K562 (cell line): Measurements from ENCODE around the gene FSTL4. TPM values are rescaled to one million over a fixed set of nuclear protein-coding genes. Genes with fewer than 3 reads are reported as not detected.
A peak's percentile ranks its signal among the peaks of the same experiment; 100 is the strongest.

Experiments
- ATAC-seq: fragments of 200-7000 bp; cut with Tn5 transposase; 3 replicates; pipeline ENCODE4 v1.9.1; 2020; ENCODE audit warnings: moderate library complexity
- BruUV-seq: library from RNA; stranded (reverse); fragments of 400-500 nt; replicated peaks from 2 replicates; lab custom pipeline; 2021; lab: Mats Ljungman, UMichigan
- CTCF ChIA-PET: fragments of 300-600 bp; formaldehyde crosslinking; extraction: SDS; loops from one replicate; lab custom pipeline; 2021; ENCODE audit warnings: low intra/inter-chr PET ratio; lab: Yijun Ruan, JAX
- POLR2A ChIA-PET: fragments of 300-600, 350-650 bp; sonication (Branson Sonifier 250); formaldehyde crosslinking; extraction: SDS; loops from one replicate; lab custom pipeline; 2021; ENCODE audit warnings: antibody characterized with exemption, inconsistent platforms; lab: Yijun Ruan, JAX
- DNase-seq, 4 experiments: peaks; one replicate each; pipeline versions ENCODE4 v3.0.0 to v3.0.0-alpha.2; 2011 to 2018; ENCODE audit warnings: low spot score in 3 of 4, mixed read lengths in 3 of 4; ENCODE audit errors: extremely low read depth in 1 of 4
- FAIRE-seq: peaks from 2 replicates; lab custom pipeline; 2011; peaks lifted over from hg19 to GRCh38; lab: Jason Lieb, UNC
- H2AFZ ChIP-seq: 2 replicates; pipeline ENCODE4 v1.6.0; 2011; ENCODE audit warnings: low read depth, low read length, control low read depth, inconsistent platforms
- H3K27ac ChIP-seq: fragments of 200-600 bp; 3 replicates; pipeline ENCODE4 v1.8.0; 2011; ENCODE audit warnings: low read depth, mild to moderate bottlenecking, control low read depth, inconsistent platforms, low read length, moderate library complexity, mixed read lengths; ENCODE audit errors: extremely low read depth
- H3K27me3 ChIP-seq, 2 experiments: fragments of 300-600 bp in 1 of 2; 2 replicates in 1 of 2; 3 replicates in 1 of 2; pipeline versions ENCODE4 v1.6.0 to v1.8.0; 2011; ENCODE audit warnings: inconsistent platforms in 2 of 2, low read length in 2 of 2, mild to moderate bottlenecking in 1 of 2, mixed read lengths in 1 of 2, moderate library complexity in 1 of 2; ENCODE audit not compliant: control insufficient read depth in 2 of 2, insufficient read depth in 2 of 2
- H3K36me3 ChIP-seq: fragments of 300-600 bp; 3 replicates; pipeline ENCODE4 v1.8.0; 2011; ENCODE audit warnings: mild to moderate bottlenecking, low read length, inconsistent platforms; ENCODE audit not compliant: control insufficient read depth, insufficient read depth
- H3K4me1 ChIP-seq, 2 experiments: fragments of 200-600 bp in 1 of 2; replicated peaks in 1 of 2; 2 replicates in 1 of 2; 3 replicates in 1 of 2; pipeline versions ENCODE4 v1.5.1 to v1.8.0; 2011; ENCODE audit warnings: inconsistent platforms in 2 of 2, low read length in 2 of 2, mild to moderate bottlenecking in 1 of 2, mixed read lengths in 1 of 2, moderate library complexity in 1 of 2; ENCODE audit not compliant: control insufficient read depth in 2 of 2, insufficient read depth in 2 of 2
- H3K4me2 ChIP-seq: 2 replicates; pipeline ENCODE4 v1.6.1; 2011; ENCODE audit warnings: low read length, control low read depth, inconsistent platforms, mixed read lengths; ENCODE audit not compliant: insufficient read depth
- H3K4me3 ChIP-seq: fragments of 200-600 bp; sonication (generic), shearing (Covaris generic); 2 replicates; pipeline ENCODE4 v1.5.1; 2016; ENCODE audit warnings: control low read depth, inconsistent platforms
- H3K79me2 ChIP-seq: fragments of 200-600 bp; 3 replicates; pipeline ENCODE4 v1.8.0; 2011; ENCODE audit warnings: low read length, inconsistent platforms; ENCODE audit not compliant: control insufficient read depth, insufficient read depth
- H3K9ac ChIP-seq, 2 experiments: 2 replicates each; pipeline versions ENCODE4 v1.6.0 to v1.6.1; 2011; ENCODE audit warnings: low read depth in 2 of 2, low read length in 2 of 2, control low read depth in 1 of 2, inconsistent platforms in 1 of 2, mild to moderate bottlenecking in 1 of 2, mixed read lengths in 1 of 2; ENCODE audit not compliant: insufficient read depth in 1 of 2
- H3K9me1 ChIP-seq: one replicate; pipeline ENCODE4 v1.6.0; 2011; ENCODE audit warnings: inconsistent platforms, mild to moderate bottlenecking, low read length, moderate library complexity; ENCODE audit not compliant: control insufficient read depth, insufficient read depth
- H3K9me3 ChIP-seq: replicated peaks from 2 replicates; pipeline ENCODE4 v1.5.1; 2011; ENCODE audit warnings: low read depth, low read length, inconsistent platforms; ENCODE audit not compliant: control insufficient read depth, insufficient read depth
- H4K20me1 ChIP-seq: replicated peaks from 2 replicates; pipeline ENCODE4 v1.6.1; 2011; ENCODE audit warnings: low read length, inconsistent platforms, mixed read lengths; ENCODE audit not compliant: control insufficient read depth, insufficient read depth
- CTBP1 ChIP-seq: fragments of 450-650 bp; IDR thresholded peaks from 2 replicates; pipeline ENCODE4 v1.6.1; 2016; ENCODE audit warnings: borderline replicate concordance
- NCOA4 ChIP-seq: fragments of 450-650 bp; IDR thresholded peaks from 2 replicates; pipeline ENCODE4 v1.6.1; 2018; ENCODE audit warnings: mild to moderate bottlenecking; ENCODE audit not compliant: partially characterized antibody
- SMAD2 ChIP-seq: fragments of 150-350 bp; IDR thresholded peaks from 2 replicates; pipeline ENCODE4 v1.6.1; 2014; ENCODE audit warnings: low read depth, mild to moderate bottlenecking, low read length
- SRF ChIP-seq, 2 experiments: fragments of 250-450, 450-650 bp in 1 of 2; sonication (Bioruptor Pico) in 1 of 2; sonication (generic) in 1 of 2; formaldehyde crosslinking; IDR thresholded peaks; 2 replicates each; pipeline versions ENCODE4 v1.5.0 to v1.5.1; 2020 to 2022; ENCODE audit warnings: mild to moderate bottlenecking in 1 of 2, missing genetic modification reagents in 1 of 2
- TAF1 ChIP-seq: IDR thresholded peaks from 2 replicates; pipeline ENCODE4 v1.6.1; 2011; ENCODE audit warnings: mild to moderate bottlenecking, low read length, moderate library complexity; ENCODE audit not compliant: insufficient read depth, control insufficient read depth, severe bottlenecking; ENCODE audit errors: extremely low read depth
- TCFL5 ChIP-seq: fragments of 250-450 bp; sonication (Bioruptor Pico); conservative IDR thresholded peaks from 2 replicates; pipeline ENCODE4 v1.6.1; 2021; ENCODE audit warnings: mild to moderate bottlenecking, moderate library complexity, matching md5 sums
- TEAD4 ChIP-seq, 2 experiments: sonication (generic) in 1 of 2; formaldehyde crosslinking in 1 of 2; IDR thresholded peaks; 2 replicates each; pipeline versions ENCODE4 v1.6.1 to v1.8.0; 2012 to 2022; ENCODE audit warnings: borderline replicate concordance in 1 of 2, inconsistent platforms in 1 of 2, low read length in 1 of 2, mild to moderate bottlenecking in 1 of 2, missing genetic modification reagents in 1 of 2
- XRCC4 ChIP-seq: IDR thresholded peaks from one replicate; pipeline ENCODE4 v1.6.1; 2011; ENCODE audit not compliant: insufficient read depth, insufficient read length; ENCODE audit errors: extremely low read depth
- ZNF324 ChIP-seq: fragments of 250-450 bp; sonication (Bioruptor Pico); IDR thresholded peaks from 2 replicates; pipeline ENCODE4 v1.4.0; 2020; ENCODE audit warnings: mild to moderate bottlenecking
- ZNF507 ChIP-seq: conservative IDR thresholded peaks from 2 replicates; pipeline ENCODE4 v1.6.1; 2017; ENCODE audit warnings: missing genetic modification characterization, missing compliant biosample characterization
- WGBS: fragments of 100-300 bp; shearing (Covaris generic); methylation state at CpG from one replicate; pipeline ENCODE4 v1.1.6; 2016; ENCODE audit warnings: low coverage, mixed read lengths; ENCODE audit not compliant: insufficient coverage; ENCODE audit errors: missing lambda C conversion rate; 5-methylcytosine and 5-hydroxymethylcytosine counted together
- in situ Hi-C: fragments of 300-500 bp; cut with MboI; formaldehyde crosslinking; loops from 4 replicates; pipeline ENCODE4 v1.15.0; 2018; ENCODE audit warnings: inconsistent platforms, mixed read lengths
- intact Hi-C: fragments of 100-400 bp; cut with micrococcal nuclease; formaldehyde crosslinking; loops from 2 replicates; pipeline ENCODE4 v1.14.2; 2022
- polyA plus RNA-seq, 8 experiments: library from polyadenylated mRNA; depleted of rRNA in 4 of 8; stranded (reverse) in 5 of 8; unstranded in 3 of 8; fragments of >200 nt; fragmentation: Nextera tagmentation in 2 of 8; fragmentation: Illumina TruSeq in 1 of 8; extraction: Ambion mirVana in 2 of 8; extraction: Trizol in 1 of 8; gene quantifications; 2 replicates each; pipeline versions ENCODE4 v1.2.1 to v1.2.3, GENCODE V29; 2011 to 2014; ENCODE audit warnings: inconsistent platforms in 1 of 8, missing spikeins in 1 of 8
- total RNA-seq, 7 experiments: library from RNA; depleted of rRNA in 6 of 7; stranded (reverse); fragments of >200 nt in 6 of 7; fragmentation: Illumina TruSeq in 2 of 7; extraction: Trizol in 2 of 7; gene quantifications; 2 replicates each; pipeline versions ENCODE4 v1.2.1 to v1.2.3, GENCODE V29; 2011 to 2021; ENCODE audit warnings: low replicate concordance in 1 of 7
- TF ChIP-seq, protein P1 (sequence below): fragments of 450-650 bp; IDR thresholded peaks from 2 replicates; pipeline ENCODE4 v1.6.1; 2016; ENCODE audit warnings: missing biosample characterization, missing genetic modification characterization

The FSTL4 gene
- total and polyA plus RNA-seq, 9 of the 15 experiments (the other 6 are each of a cell fraction or from before 2014, with no cell fraction given), result 0.08 to 0.18 (median 0.10) TPM; not detected in 5

DNA sequence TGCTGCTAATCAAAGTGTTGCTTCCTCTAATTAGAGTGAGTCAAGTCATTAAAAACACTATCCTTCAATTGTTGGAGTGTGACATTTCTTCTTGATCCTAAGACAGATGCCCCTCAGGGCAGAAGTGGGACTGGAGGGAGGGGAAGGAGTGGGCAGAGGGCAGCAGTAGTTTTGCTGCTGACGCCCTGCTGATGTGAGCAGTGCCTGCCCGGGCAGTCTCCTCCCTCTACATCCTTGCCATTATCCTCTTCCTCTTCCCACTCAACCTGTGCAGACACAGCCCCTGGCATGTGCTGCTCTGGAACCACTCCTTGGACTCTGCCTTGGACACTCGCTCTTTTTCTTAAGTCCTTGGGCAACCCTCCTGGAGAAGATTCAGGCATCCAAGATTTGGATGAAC lies 328.0 kb downstream of the FSTL4 start:
- no peaks in the 10 kb centered on the region for H3K4me1 ChIP-seq
- in situ Hi-C loops, result no loop called here
- POLR2A ChIA-PET, result no interaction called here

DNA sequence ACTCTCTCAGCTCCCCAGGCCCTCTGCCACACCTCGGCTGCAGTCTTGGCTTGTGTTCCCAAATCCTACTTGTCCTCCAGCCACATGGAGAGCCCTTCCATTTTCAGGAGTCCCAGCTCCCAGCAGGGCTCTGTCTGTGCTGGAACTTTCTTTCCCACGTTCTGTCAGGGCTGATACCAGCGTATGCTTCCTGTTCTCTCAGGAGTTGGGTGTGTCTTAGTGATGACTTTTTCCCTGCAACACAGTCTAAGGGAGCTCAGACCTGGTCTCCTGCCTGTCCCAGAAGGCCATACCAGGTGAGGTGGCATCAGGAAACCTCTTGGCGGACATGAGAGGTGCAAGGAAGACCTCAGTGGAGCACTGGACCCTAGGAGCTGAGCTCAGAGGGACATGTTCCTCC lies 334.0 kb downstream of the FSTL4 start:
- CTCF ChIA-PET, result no interaction called here
- no peaks in the 10 kb centered on the region for H3K9me3 ChIP-seq
- no peaks in the 10 kb centered on the region for H4K20me1 ChIP-seq
- H3K27ac ChIP-seq, result no peak overlapping the region
- no TSS peak for BruUV-seq
- POLR2A ChIA-PET, result interaction anchor here (1.0 to 1.1 kb wide), 2 partner anchors 38 to 49 kb away, joined by 3 read pairs; no protein-coding TSS in a partner anchor
- peaks cover 11 to 30% of the 10 kb centered on the region in 2 experiments; a peak in 4 of 5 replicates for H3K27me3 ChIP-seq
- WGBS, result 11% methylated on average over 4 of the region's 4 CpGs
- in situ Hi-C loops (no loop called here), intact Hi-C loops (no loop called here)
- H3K79me2 ChIP-seq, result no peaks in the 10 kb centered on the region
- H3K4me1 ChIP-seq, result no peaks in the 10 kb centered on the region; a peak in 1 of 5 replicates
- no peak overlapping the region for H3K4me2 ChIP-seq
- H2AFZ ChIP-seq, result 0 out of 2 replicates have a peak overlapping the region, but pooled peaks have one; percentile 16
- no peaks in the 10 kb centered on the region for H3K9me1 ChIP-seq
- no peaks in the 10 kb centered on the region for H3K36me3 ChIP-seq
- no peak overlapping the region for H3K9ac ChIP-seq
- ATAC-seq (peak; percentile 54), FAIRE-seq (no peak), DNase-seq (no peak)
- H3K4me3 ChIP-seq, result no peak overlapping the region
- TF ChIP-seq TEAD4 (IDR thresholded peaks at IDR 0.05; ENCODE audit: low read length), result no peak
- TF ChIP-seq TEAD4 (CRISPR knock-in tag; IDR thresholded peaks at IDR 0.05; ENCODE audit: borderline replicate concordance), result no peak
- TF ChIP-seq, protein P1, sequence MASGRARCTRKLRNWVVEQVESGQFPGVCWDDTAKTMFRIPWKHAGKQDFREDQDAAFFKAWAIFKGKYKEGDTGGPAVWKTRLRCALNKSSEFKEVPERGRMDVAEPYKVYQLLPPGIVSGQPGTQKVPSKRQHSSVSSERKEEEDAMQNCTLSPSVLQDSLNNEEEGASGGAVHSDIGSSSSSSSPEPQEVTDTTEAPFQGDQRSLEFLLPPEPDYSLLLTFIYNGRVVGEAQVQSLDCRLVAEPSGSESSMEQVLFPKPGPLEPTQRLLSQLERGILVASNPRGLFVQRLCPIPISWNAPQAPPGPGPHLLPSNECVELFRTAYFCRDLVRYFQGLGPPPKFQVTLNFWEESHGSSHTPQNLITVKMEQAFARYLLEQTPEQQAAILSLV (tag), result no peak
- no peak for TF ChIP-seq TAF1
- no peak for TF ChIP-seq SMAD2
- TF ChIP-seq XRCC4, result no peak
- no peak for TF ChIP-seq ZNF324 (CRISPR knock-in tag)
- no peak for TF ChIP-seq SRF (CRISPR knock-in tag; IDR thresholded peaks at IDR 0.05)
- TF ChIP-seq NCOA4, result no peak
- no peak for TF ChIP-seq TCFL5 (CRISPR knock-in tag)
- TF ChIP-seq, all 486 proteins: peak for 0

More for the DNA sequence above, 328.0 kb downstream of the FSTL4 start:
- no peak for ATAC-seq
- H3K27ac ChIP-seq, result no peak overlapping the region
- no peaks in the 10 kb centered on the region for H3K9me3 ChIP-seq
- no peak overlapping the region for H2AFZ ChIP-seq
- DNase-seq, result no peak
- H3K36me3 ChIP-seq, result no peaks in the 10 kb centered on the region
- no peak for TF ChIP-seq ZNF507 (tag)
- TF ChIP-seq CTBP1, result peak; percentile 26; the same call in 1 of the 2 replicates
- intact Hi-C loops, result no loop called here
- no peak overlapping the region for H3K4me2 ChIP-seq
- no peaks in the 10 kb centered on the region for H4K20me1 ChIP-seq
- no peak for FAIRE-seq
- H3K4me3 ChIP-seq, result no peak overlapping the region
- H3K79me2 ChIP-seq, result no peaks in the 10 kb centered on the region
- peaks cover 0 to 11% of the 10 kb centered on the region in 2 experiments; a peak in 3 of 5 replicates for H3K27me3 ChIP-seq
- no TSS peak for BruUV-seq
- 2% methylated on average over 3 of the region's 3 CpGs for WGBS
- no peak overlapping the region for H3K9ac ChIP-seq
- H3K9me1 ChIP-seq, result no peaks in the 10 kb centered on the region
- CTCF ChIA-PET, result no interaction called here
